ENCODE results near the gene KIAA0040. TPM values are rescaled to one million over a fixed set of nuclear protein-coding genes. Genes with fewer than 3 reads are reported as not detected.
"Not testable (repeated sequence)": the region's sequence is repeated elsewhere in the genome, so short reads cannot be mapped to it uniquely, and the experiment has no call there.

Gene KIAA0040
- total RNA-seq, 2 experiments from 2014 or later = 64.1 to 67.1 TPM

DNA sequence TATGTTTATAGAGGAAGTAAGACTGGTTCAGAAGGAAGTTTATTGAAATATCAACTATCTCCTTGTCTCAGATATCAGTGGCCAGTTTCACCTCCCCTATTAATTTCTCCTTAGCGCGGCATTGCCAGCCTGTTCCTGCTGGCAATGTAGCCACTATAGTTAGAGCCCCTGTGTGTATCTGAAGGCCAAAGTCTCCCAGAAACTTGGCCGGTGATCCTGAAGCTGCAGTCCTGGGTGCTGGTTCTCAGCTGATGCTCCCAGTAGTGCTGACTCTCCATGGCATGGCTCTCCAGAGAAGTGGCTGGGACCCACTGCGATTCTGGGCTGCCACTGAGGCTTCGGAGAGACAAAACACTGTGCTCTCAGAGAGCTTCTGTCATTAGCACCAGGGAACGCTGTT is 65.0 kb downstream of the KIAA0040 start:
- POLR2A ChIA-PET = no interaction called here
- Mint-ChIP-seq H3K4me1 (no peaks in the 10 kb centered on the region), H3K27me3 (no peaks in the 10 kb centered on the region), H3K27ac (no peak overlapping the region), H3K36me3 (ENCODE audit: low read depth) (no peaks in the 10 kb centered on the region), H3K9me3 (no peaks in the 10 kb centered on the region), H3K4me3 (no peak overlapping the region)
- CTCF ChIA-PET = interaction anchor here (1.1 kb wide), 1 partner anchor 98 kb away, joined by 3 read pairs; no protein-coding TSS in a partner anchor
- DNase-seq = no peak

DNA sequence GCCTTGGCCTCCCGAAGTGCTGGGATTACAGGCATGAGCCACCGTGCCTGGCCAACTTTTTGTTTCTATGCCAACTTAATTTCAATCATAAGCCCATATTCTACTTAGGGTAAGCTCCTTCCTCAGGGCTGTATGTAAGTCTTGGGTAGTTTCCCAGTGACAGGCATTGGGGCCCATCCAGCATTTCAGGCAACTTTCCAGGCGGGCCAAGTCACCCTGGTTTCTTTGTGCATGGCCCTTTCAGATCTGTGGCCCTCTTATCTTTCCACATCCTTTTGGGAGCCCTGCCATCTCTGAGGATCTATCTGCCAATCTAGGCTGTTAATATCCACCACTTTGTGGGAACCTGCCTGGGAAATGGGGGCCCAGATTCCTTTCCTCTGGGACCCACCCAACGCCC is 66.2 kb downstream of the KIAA0040 start:
- Mint-ChIP-seq H3K4me3 (no peak overlapping the region), H3K27me3 (no peaks in the 10 kb centered on the region), H3K36me3 (ENCODE audit: low read depth) (no peaks in the 10 kb centered on the region), H3K4me1 (no peaks in the 10 kb centered on the region), H3K9me3 (no peaks in the 10 kb centered on the region), H3K27ac (no peak overlapping the region)
- ChIA-PET POLR2A (interaction anchor here (1.4 kb wide), 1 partner anchor 15 kb away, joined by 5 read pairs; no protein-coding TSS in a partner anchor), CTCF (interaction anchor here (1.1 to 2.3 kb wide), 5 partner anchors 15 to 191 kb away, joined by 4 to 9 read pairs (median 4); partner anchors contain the start of gene MRPS14)
- no peak for DNase-seq

DNA sequence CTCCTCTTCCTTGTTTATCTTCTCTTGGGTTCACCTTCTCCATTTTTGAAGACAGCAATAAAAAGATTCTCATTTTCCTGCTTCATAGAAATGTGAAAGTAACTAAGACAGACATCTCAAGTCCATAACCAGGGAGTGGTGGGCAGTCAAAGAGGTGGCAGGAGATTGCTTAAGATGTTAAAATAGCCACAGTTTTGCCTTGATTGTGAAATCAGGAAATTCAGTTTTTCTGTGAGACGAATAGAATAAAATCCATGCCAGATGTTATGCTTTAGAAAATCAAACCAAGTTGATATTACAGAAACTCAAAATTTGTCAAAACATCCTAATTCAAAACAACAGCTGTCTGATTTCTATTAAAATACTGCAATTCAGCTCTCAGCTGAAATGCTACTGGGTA is 67.7 kb downstream of the KIAA0040 start:
- H3K4me3 Mint-ChIP-seq = no peak overlapping the region
- no peak overlapping the region for H3K27ac Mint-ChIP-seq
- no peaks in the 10 kb centered on the region for H3K4me1 Mint-ChIP-seq
- no peaks in the 10 kb centered on the region for H3K27me3 Mint-ChIP-seq
- ChIA-PET POLR2A (interaction anchor here (1.4 kb wide), 1 partner anchor 17 kb away, joined by 5 read pairs; no protein-coding TSS in a partner anchor), CTCF (interaction anchor here (0.7 to 2.3 kb wide), 14 partner anchors 8 to 325 kb away, joined by 3 to 11 read pairs (median 4); partner anchors contain the start of gene MRPS14)
- H3K36me3 Mint-ChIP-seq (ENCODE audit: low read depth) = no peaks in the 10 kb centered on the region
- H3K9me3 Mint-ChIP-seq = no peaks in the 10 kb centered on the region
- DNase-seq = no peak

DNA sequence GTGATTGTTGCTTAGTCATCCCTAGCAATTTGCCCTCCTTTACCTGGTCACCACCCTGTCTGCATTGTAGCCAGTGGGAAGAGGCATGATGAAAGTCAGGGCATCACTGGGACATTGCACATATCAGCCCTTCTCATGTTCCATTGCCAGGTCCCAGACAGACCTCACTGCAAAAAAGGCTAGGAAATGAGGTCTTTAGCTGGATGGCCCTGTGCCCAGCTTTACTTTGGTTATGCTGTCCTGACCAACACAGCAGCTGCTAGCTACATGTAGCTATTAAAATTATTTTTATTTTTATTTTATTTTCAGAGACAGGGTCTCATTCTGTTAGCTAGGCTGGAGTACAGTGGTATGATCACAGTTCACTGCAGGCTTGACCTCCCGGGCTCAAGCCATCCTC is 72.1 kb downstream of the KIAA0040 start:
- H3K4me3 Mint-ChIP-seq = no peak overlapping the region
- no peaks in the 10 kb centered on the region for H3K9me3 Mint-ChIP-seq
- H3K36me3 Mint-ChIP-seq (ENCODE audit: low read depth) = no peaks in the 10 kb centered on the region
- no peak overlapping the region for H3K27ac Mint-ChIP-seq
- H3K4me1 Mint-ChIP-seq = no peaks in the 10 kb centered on the region
- H3K27me3 Mint-ChIP-seq = no peaks in the 10 kb centered on the region
- no peak for DNase-seq
- ChIA-PET CTCF (no interaction called here), POLR2A (no interaction called here)

DNA sequence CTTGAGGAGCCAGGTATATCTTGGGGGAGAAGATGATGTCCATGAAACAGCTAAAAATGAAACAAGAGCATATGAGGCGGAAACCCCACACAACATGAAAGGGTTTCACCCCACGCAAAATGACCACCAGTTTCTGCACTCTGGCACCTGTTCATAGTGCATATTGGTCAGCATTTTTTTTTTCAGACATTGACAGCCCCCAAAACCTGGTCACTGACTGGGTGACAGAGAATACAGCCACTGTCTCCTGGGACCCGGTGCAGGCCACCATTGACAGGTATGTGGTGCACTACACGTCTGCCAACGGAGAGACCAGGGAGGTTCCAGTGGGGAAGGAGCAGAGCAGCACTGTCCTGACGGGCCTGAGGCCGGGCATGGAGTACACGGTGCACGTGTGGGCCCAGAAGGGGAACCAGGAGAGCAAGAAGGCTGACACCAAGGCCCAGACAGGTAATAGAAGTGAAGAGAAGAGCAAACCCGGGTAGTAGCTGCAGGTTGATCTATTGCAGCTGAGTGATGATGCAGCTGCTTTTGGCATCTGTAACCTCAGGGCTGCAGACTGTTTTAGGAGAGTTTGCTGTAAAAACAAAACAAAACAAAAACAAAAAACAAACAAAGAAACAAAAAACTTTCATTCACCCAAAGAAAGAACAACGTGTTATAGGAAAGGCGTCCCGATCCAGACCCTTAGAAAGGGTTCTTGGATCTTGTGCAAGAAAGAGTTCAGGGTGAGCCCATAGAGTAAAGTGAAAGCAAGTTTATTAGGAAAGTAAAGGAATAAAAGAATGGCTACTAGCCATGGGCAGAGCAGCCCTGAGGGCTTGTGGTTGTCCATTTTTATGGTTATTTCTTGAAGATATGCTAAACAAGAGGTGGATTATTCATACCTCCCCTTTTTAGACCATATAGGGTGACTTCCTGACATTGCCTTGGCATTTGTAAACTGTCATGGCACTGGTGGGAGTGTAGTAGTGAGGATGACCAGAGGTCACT is 73.9 kb downstream of the KIAA0040 start:
- no peaks in the 10 kb centered on the region for H3K36me3 Mint-ChIP-seq (ENCODE audit: low read depth)
- DNase-seq = no peak
- ChIA-PET CTCF (interaction anchor here (0.6 to 0.7 kb wide), 2 partner anchors 43 to 68 kb away, joined by 4 to 5 read pairs; no protein-coding TSS in a partner anchor), POLR2A (no interaction called here)
- no peak overlapping the region for H3K4me3 Mint-ChIP-seq
- H3K9me3 Mint-ChIP-seq = peaks cover 4% of the 10 kb centered on the region
- no peak overlapping the region for H3K27ac Mint-ChIP-seq
- H3K4me1 Mint-ChIP-seq = no peaks in the 10 kb centered on the region
- peaks cover 5% of the 10 kb centered on the region for H3K27me3 Mint-ChIP-seq

DNA sequence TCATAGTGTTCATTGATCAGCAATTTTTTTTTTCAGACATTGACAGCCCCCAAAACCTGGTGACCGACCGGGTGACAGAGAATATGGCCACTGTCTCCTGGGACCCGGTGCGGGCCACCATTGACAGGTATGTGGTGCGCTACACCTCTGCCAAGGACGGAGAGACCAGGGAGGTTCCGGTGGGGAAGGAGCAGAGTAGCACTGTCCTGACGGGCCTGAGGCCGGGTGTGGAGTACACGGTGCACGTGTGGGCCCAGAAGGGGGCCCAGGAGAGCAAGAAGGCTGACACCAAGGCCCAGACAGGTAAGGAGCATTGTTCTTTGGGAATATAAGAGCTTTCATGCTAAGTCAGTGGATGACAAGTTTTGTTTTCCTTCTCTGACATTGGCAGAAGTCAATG is 75.7 kb downstream of the KIAA0040 start:
- Mint-ChIP-seq H3K27ac (no peak overlapping the region), H3K4me3 (no peak overlapping the region), H3K27me3 (peaks cover 16% of the 10 kb centered on the region), H3K36me3 (ENCODE audit: low read depth) (no peaks in the 10 kb centered on the region), H3K4me1 (no peaks in the 10 kb centered on the region), H3K9me3 (peaks cover 9% of the 10 kb centered on the region)
- POLR2A ChIA-PET = no interaction called here
- CTCF ChIA-PET = interaction anchor here (1.4 kb wide), 1 partner anchor 8 kb away, joined by 4 read pairs; no protein-coding TSS in a partner anchor
- no peak for DNase-seq

DNA sequence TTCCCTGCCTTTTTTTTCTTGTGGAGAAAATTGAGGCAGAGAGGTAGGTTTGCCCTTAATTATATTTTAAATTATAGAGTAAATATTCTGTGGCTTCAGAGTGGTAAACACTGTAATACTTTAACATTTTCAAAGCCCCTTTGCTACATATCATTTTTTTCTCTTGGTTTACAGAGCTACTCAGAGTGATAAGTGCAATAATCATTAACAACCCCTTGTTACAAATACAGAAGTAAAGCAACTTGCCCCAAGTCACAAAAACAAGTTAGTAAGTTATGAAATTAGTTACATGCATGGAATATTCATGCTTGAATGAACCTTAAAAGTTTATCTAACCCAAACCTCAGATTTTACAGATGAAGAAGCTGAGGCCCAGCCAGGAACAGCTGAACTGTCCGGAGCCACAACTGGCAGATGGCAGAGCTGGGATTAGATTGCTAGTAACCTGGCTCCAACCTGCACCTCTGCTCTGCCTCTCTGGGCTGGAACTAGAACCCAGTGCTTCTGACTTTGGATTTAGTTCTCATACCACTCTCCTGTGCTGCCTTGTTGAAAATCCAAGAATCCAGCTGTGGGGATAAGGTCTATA is 76.3 kb downstream of the KIAA0040 start:
- H3K27ac Mint-ChIP-seq = no peak overlapping the region
- peaks cover 11% of the 10 kb centered on the region for H3K9me3 Mint-ChIP-seq
- ChIA-PET POLR2A (no interaction called here), CTCF (interaction anchor here (0.9 to 1.4 kb wide), 3 partner anchors 9 to 87 kb away, joined by 3 to 5 read pairs (median 4); no protein-coding TSS in a partner anchor)
- H3K27me3 Mint-ChIP-seq = peaks cover 20% of the 10 kb centered on the region
- H3K4me3 Mint-ChIP-seq = no peak overlapping the region
- no peaks in the 10 kb centered on the region for H3K36me3 Mint-ChIP-seq (ENCODE audit: low read depth)
- DNase-seq = no peak
- no peaks in the 10 kb centered on the region for H3K4me1 Mint-ChIP-seq

DNA sequence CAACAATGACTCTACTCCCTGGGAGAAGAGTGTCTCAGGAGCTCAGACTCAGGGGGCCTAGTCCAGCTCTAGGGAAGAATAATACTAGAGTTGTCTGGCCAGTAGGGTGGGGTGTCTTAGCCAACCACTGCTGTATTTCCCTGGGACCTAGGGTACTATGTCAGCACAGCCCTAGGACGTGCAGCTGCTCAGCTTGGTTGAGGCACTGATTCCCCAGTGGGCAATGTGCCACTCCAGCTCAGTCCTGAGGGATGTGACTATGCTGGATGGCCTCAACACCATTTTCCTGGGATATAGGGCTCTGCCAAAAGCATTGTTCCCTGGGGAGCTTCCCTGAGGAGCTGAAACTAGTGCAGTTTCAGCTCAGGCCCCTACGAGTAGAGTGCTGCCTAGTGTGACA is 77.6 kb downstream of the KIAA0040 start:
- ChIA-PET CTCF (interaction anchor here (1.2 to 1.4 kb wide), 2 partner anchors 19 to 55 kb away, joined by 3 to 5 read pairs; no protein-coding TSS in a partner anchor), POLR2A (no interaction called here)
- H3K4me1 Mint-ChIP-seq = no peaks in the 10 kb centered on the region
- peaks cover 11% of the 10 kb centered on the region for H3K9me3 Mint-ChIP-seq
- no peak overlapping the region for H3K4me3 Mint-ChIP-seq
- DNase-seq = no peak
- H3K27ac Mint-ChIP-seq = no peak overlapping the region
- H3K27me3 Mint-ChIP-seq = peaks cover 20% of the 10 kb centered on the region
- no peaks in the 10 kb centered on the region for H3K36me3 Mint-ChIP-seq (ENCODE audit: low read depth)

DNA sequence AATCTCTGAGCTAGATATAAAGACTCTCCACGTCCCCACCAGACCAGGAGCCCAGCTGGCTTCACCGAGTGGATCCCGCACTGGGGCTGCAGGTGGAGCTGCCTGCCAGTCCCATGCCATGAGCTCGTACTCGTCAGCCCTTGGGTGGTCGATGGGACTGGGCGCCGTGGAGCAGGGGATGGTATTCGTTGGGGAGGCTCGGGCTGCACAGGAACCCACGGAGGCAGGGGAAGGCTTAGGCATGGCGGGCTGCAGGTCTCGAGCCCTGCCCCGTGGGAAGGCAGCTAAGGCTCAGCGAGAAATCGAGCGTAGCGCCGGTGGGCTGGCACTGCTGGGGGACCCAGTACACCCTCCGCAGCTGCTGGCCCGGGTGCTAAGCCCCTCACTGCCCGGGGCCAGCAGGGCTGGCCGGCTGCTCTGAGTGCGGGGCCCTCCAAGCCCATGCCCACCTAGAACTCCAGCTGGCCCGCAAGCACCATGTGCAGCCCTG is 84.2 kb downstream of the KIAA0040 start:
- CTCF ChIA-PET; H3K9me3 Mint-ChIP-seq; H3K4me1 Mint-ChIP-seq; H3K27ac Mint-ChIP-seq; H3K36me3 Mint-ChIP-seq (ENCODE audit: low read depth); POLR2A ChIA-PET; H3K4me3 Mint-ChIP-seq; DNase-seq: not testable (repeated sequence)
- H3K27me3 Mint-ChIP-seq = peaks cover 14% of the 10 kb centered on the region

Other genes starting within 250 kb of the KIAA0040 start
- gene CACYBP, start 192.8 kb downstream of the KIAA0040 start, total RNA-seq = 100 to 1,000 TPM; 198 to 207 TPM
- 10 to 100 TPM; 34.5 to 34.6 TPM for gene MRPS14, start 169.4 kb downstream of the KIAA0040 start, total RNA-seq
- gene TNN, start 124.9 kb downstream of the KIAA0040 start, total RNA-seq = not detected